Neural crest cell (in vitro differentiated cells): ENCODE measurements around the gene RAPGEF2. TPM values are rescaled to one million over a fixed set of nuclear protein-coding genes. Genes with fewer than 3 reads are reported as not detected.
"Not testable (repeated sequence)": the region's sequence is repeated elsewhere in the genome, so short reads cannot be mapped to it uniquely, and the experiment has no call there.

Experiments
- DNase-seq: peaks from one replicate; pipeline ENCODE4 v3.0.0; 2021; ENCODE audit warnings: low read depth, mixed read lengths, low spot score
- H3K27ac Mint-ChIP-seq: one replicate; pipeline ENCODE4 v1.8.0; 2021; ENCODE audit warnings: mild to moderate bottlenecking, mixed read lengths; ENCODE audit not compliant: unreplicated experiment
- H3K27me3 Mint-ChIP-seq: 2 replicates; pipeline ENCODE4 v1.8.0; 2021; ENCODE audit warnings: low read depth, mild to moderate bottlenecking, mixed read lengths
- H3K36me3 Mint-ChIP-seq: 2 replicates; pipeline ENCODE4 v1.8.0; 2021; ENCODE audit warnings: low read depth, mild to moderate bottlenecking, mixed read lengths
- H3K4me1 Mint-ChIP-seq: 2 replicates; pipeline ENCODE4 v1.8.0; 2021; ENCODE audit warnings: mixed read lengths
- H3K4me3 Mint-ChIP-seq: one replicate; pipeline ENCODE4 v1.8.0; 2021; ENCODE audit warnings: mild to moderate bottlenecking, mixed read lengths
- H3K9me3 Mint-ChIP-seq: 2 replicates; pipeline ENCODE4 v1.8.0; 2021; ENCODE audit warnings: mixed read lengths
- CTCF ChIP-seq: fragments of 200-600 bp; sonication (generic); conservative IDR thresholded peaks from 2 replicates; pipeline ENCODE4 v1.5.0; 2021; ENCODE audit warnings: antibody characterized with exemption, mild to moderate bottlenecking
- total RNA-seq: library from RNA; stranded (reverse); gene quantifications from 2 replicates; pipeline ENCODE4 v1.2.1, GENCODE V29; 2021

The RAPGEF2 gene
- total RNA-seq, 1 donor from 2014 or later = 44.2 TPM

- Mint-ChIP-seq H3K4me1 (no peaks in the 10 kb centered on the region), H3K27ac (no peak overlapping the region), H3K4me3 (no peak overlapping the region), H3K36me3 (no peaks in the 10 kb centered on the region), H3K27me3 (no peaks in the 10 kb centered on the region), H3K9me3 (no peaks in the 10 kb centered on the region)
- DNase-seq = no peak
- no peak for TF ChIP-seq CTCF
These were observed 30.7 kb upstream of the RAPGEF2 start for GRCh38 chr4:159071969-159072765.

GRCh38 chr4:159075531-159075932 is 27.3 kb upstream of the RAPGEF2 start:
- no peak overlapping the region for H3K4me3 Mint-ChIP-seq
- no peaks in the 10 kb centered on the region for H3K36me3 Mint-ChIP-seq
- TF ChIP-seq CTCF = no peak
- DNase-seq = no peak
- no peaks in the 10 kb centered on the region for H3K27me3 Mint-ChIP-seq
- H3K27ac Mint-ChIP-seq = no peak overlapping the region
- H3K9me3 Mint-ChIP-seq = no peaks in the 10 kb centered on the region
- H3K4me1 Mint-ChIP-seq = no peaks in the 10 kb centered on the region

GRCh38 chr4:159077018-159077417 is 25.9 kb upstream of the RAPGEF2 start:
- H3K4me1 Mint-ChIP-seq, H3K27me3 Mint-ChIP-seq, DNase-seq, H3K4me3 Mint-ChIP-seq, H3K27ac Mint-ChIP-seq, H3K36me3 Mint-ChIP-seq, H3K9me3 Mint-ChIP-seq: not testable (repeated sequence)

- Mint-ChIP-seq H3K27ac (no peak overlapping the region), H3K27me3 (no peaks in the 10 kb centered on the region), H3K4me1 (no peaks in the 10 kb centered on the region), H3K9me3 (no peaks in the 10 kb centered on the region), H3K4me3 (no peak overlapping the region), H3K36me3 (no peaks in the 10 kb centered on the region)
- TF ChIP-seq CTCF = no peak
- DNase-seq = no peak
These were observed 25.0 kb upstream of the RAPGEF2 start for GRCh38 chr4:159077702-159078495.

- Mint-ChIP-seq H3K36me3 (no peaks in the 10 kb centered on the region), H3K4me1 (no peaks in the 10 kb centered on the region), H3K27me3 (no peaks in the 10 kb centered on the region), H3K27ac (no peak overlapping the region), H3K9me3 (no peaks in the 10 kb centered on the region), H3K4me3 (no peak overlapping the region)
- DNase-seq = no peak
- no peak for TF ChIP-seq CTCF
These were observed 23.8 kb upstream of the RAPGEF2 start for GRCh38 chr4:159079074-159079473.

GRCh38 chr4:159086606-159087005 is 16.3 kb upstream of the RAPGEF2 start:
- DNase-seq = no peak
- Mint-ChIP-seq H3K9me3 (no peaks in the 10 kb centered on the region), H3K4me3 (no peak overlapping the region), H3K27me3 (no peaks in the 10 kb centered on the region), H3K4me1 (no peaks in the 10 kb centered on the region), H3K36me3 (no peaks in the 10 kb centered on the region), H3K27ac (no peak overlapping the region)
- no peak for TF ChIP-seq CTCF
